Caco-2 (cell line): ENCODE results near the gene NEK10. TPM values are rescaled to one million over a fixed set of nuclear protein-coding genes. Genes with fewer than 3 reads are reported as not detected.

Source experiments
- BruUV-seq: library from RNA; stranded (reverse); fragments of 400-500 nt; replicated peaks from 2 replicates; lab custom pipeline; 2021; lab: Mats Ljungman, UMichigan
- CTCF ChIA-PET: fragments of 300-600 bp; sonication (Branson Sonifier 250); formaldehyde crosslinking; loops from one replicate; lab custom pipeline; 2022; ENCODE audit warnings: antibody characterized with exemption; lab: Charles Lee
- POLR2A ChIA-PET: fragments of 300-600 bp; sonication (Branson Sonifier 250); formaldehyde crosslinking; loops from one replicate; lab custom pipeline; 2022; ENCODE audit warnings: antibody characterized with exemption; lab: Charles Lee
- DNase-seq, 2 experiments: peaks; one replicate each; pipeline versions ENCODE4 v3.0.0 to v3.0.0-alpha.2; 2020 to 2022
- H3K27me3 ChIP-seq: replicated peaks from 2 replicates; pipeline ENCODE4 v1.6.0; 2011; ENCODE audit warnings: low read length; ENCODE audit not compliant: control insufficient read depth, insufficient read depth
- H3K36me3 ChIP-seq: 2 replicates; pipeline ENCODE4 v1.5.1; 2011; ENCODE audit warnings: low read length; ENCODE audit not compliant: control insufficient read depth, insufficient read depth
- H3K4me1 ChIP-seq: fragments of 250-450 bp; sonication (Bioruptor Pico); 2 replicates; pipeline ENCODE4 v1.5.1; 2020; ENCODE audit warnings: mild to moderate bottlenecking
- H3K4me3 ChIP-seq: 2 replicates; pipeline ENCODE4 v1.5.1; 2011; ENCODE audit warnings: low read depth, mild to moderate bottlenecking, control low read depth, low read length
- H3K9me3 ChIP-seq: fragments of 250-450 bp; sonication (Bioruptor Pico); 2 replicates; pipeline ENCODE4 v1.5.1; 2020; ENCODE audit warnings: mild to moderate bottlenecking, moderate library complexity
- H3K27ac Mint-ChIP-seq: one replicate; pipeline ENCODE4 v1.8.0; 2022; ENCODE audit warnings: mixed read lengths; ENCODE audit not compliant: unreplicated experiment
- H3K27me3 Mint-ChIP-seq: one replicate; pipeline ENCODE4 v1.8.0; 2022; ENCODE audit warnings: mixed read lengths; ENCODE audit not compliant: insufficient read depth, unreplicated experiment
- H3K36me3 Mint-ChIP-seq: one replicate; pipeline ENCODE4 v1.8.0; 2022; ENCODE audit warnings: mild to moderate bottlenecking, mixed read lengths; ENCODE audit not compliant: insufficient read depth, unreplicated experiment
- H3K4me1 Mint-ChIP-seq: one replicate; pipeline ENCODE4 v1.8.0; 2022; ENCODE audit warnings: low read depth, mixed read lengths; ENCODE audit not compliant: unreplicated experiment
- H3K4me3 Mint-ChIP-seq: one replicate; pipeline ENCODE4 v1.8.0; 2022; ENCODE audit warnings: mild to moderate bottlenecking, moderate library complexity, mixed read lengths; ENCODE audit not compliant: unreplicated experiment
- H3K9me3 Mint-ChIP-seq: one replicate; pipeline ENCODE4 v1.8.0; 2022; ENCODE audit warnings: mixed read lengths; ENCODE audit not compliant: unreplicated experiment
- CTCF ChIP-seq, 2 experiments: fragments of 200-600 bp in 1 of 2; IDR thresholded peaks; 1 replicate in 1 of 2; 2 replicates in 1 of 2; pipeline versions ENCODE4 v1.5.1 to v1.8.0; 2011 to 2022; ENCODE audit warnings: antibody characterized with exemption in 1 of 2, control low read depth in 1 of 2, inconsistent platforms in 1 of 2, low read depth in 1 of 2, low read length in 1 of 2, mild to moderate bottlenecking in 1 of 2, moderate library complexity in 1 of 2; ENCODE audit not compliant: insufficient read depth in 1 of 2, severe bottlenecking in 1 of 2, unreplicated experiment in 1 of 2
- intact Hi-C: fragments of 100-400 bp; cut with micrococcal nuclease; formaldehyde crosslinking; loops from one replicate; pipeline ENCODE4 v1.10.0; 2022; ENCODE audit not compliant: unreplicated experiment
- total RNA-seq: library from RNA; stranded (reverse); gene quantifications from 2 replicates; pipeline ENCODE4 v1.2.3, GENCODE V29; 2022

NEK10 gene
- total RNA-seq, 1 experiment from 2014 or later = 0.39 TPM

GRCh38 chr3:27319847-27320526, 49.2 kb downstream of the NEK10 start:
- H3K27ac Mint-ChIP-seq = no peak overlapping the region
- Histone ChIP-seq H3K4me1 (peaks cover 3% of the 10 kb centered on the region; the same call in 1 of the 2 replicates), H3K27me3 (no peaks in the 10 kb centered on the region), H3K9me3 (no peaks in the 10 kb centered on the region), H3K4me3 (no peak overlapping the region), H3K36me3 (no peaks in the 10 kb centered on the region)
- H3K9me3 Mint-ChIP-seq = no peaks in the 10 kb centered on the region
- POLR2A ChIA-PET = no interaction called here
- no TSS peak for BruUV-seq
- no peaks in the 10 kb centered on the region for H3K27me3 Mint-ChIP-seq
- no peak overlapping the region for H3K4me3 Mint-ChIP-seq
- DNase-seq = no peak
- no peaks in the 10 kb centered on the region for H3K36me3 Mint-ChIP-seq
- TF ChIP-seq CTCF (IDR thresholded peaks at IDR 0.05; ENCODE audit: insufficient read depth in 1 of 2, low read depth in 1 of 2, low read length in 1 of 2, severe bottlenecking in 1 of 2, unreplicated experiment in 1 of 2) = no peak
- peaks cover 8% of the 10 kb centered on the region for H3K4me1 Mint-ChIP-seq
- intact Hi-C loops = loop anchor here (5.0 kb wide), 1 partner anchor 162 kb away; the partner anchor contains the start of gene SLC4A7
- CTCF ChIA-PET = no interaction called here

- no TSS peak for BruUV-seq
- POLR2A ChIA-PET = no interaction called here
Observed at GRCh38 chr3:27319304-27319703, 49.9 kb downstream of the NEK10 start.

GRCh38 chr3:27317096-27317495, 52.1 kb downstream of the NEK10 start:
- no peaks in the 10 kb centered on the region for H3K9me3 Mint-ChIP-seq
- no peak for TF ChIP-seq CTCF (IDR thresholded peaks at IDR 0.05; ENCODE audit: insufficient read depth in 1 of 2, low read depth in 1 of 2, low read length in 1 of 2, severe bottlenecking in 1 of 2, unreplicated experiment in 1 of 2)
- intact Hi-C loops = loop anchor here (1.0 to 5.0 kb wide), 4 partner anchors 52 to 364 kb away; partner anchors contain the start of genes NEK10 and SLC4A7
- POLR2A ChIA-PET = no interaction called here
- Histone ChIP-seq H3K9me3 (no peaks in the 10 kb centered on the region), H3K4me1 (peaks cover 3% of the 10 kb centered on the region; the same call in 1 of the 2 replicates), H3K4me3 (no peak overlapping the region), H3K36me3 (no peaks in the 10 kb centered on the region), H3K27me3 (no peaks in the 10 kb centered on the region)
- no peaks in the 10 kb centered on the region for H3K36me3 Mint-ChIP-seq
- DNase-seq = peak; percentile 69 to 72
- CTCF ChIA-PET = interaction anchor here (0.6 kb wide), 1 partner anchor 395 kb away, joined by 7 read pairs; no protein-coding TSS in a partner anchor
- peaks cover 8% of the 10 kb centered on the region for H3K4me1 Mint-ChIP-seq
- no peak overlapping the region for H3K27ac Mint-ChIP-seq
- no peak overlapping the region for H3K4me3 Mint-ChIP-seq
- BruUV-seq = no TSS peak
- no peaks in the 10 kb centered on the region for H3K27me3 Mint-ChIP-seq

More at GRCh38 chr3:27319304-27319703, 49.9 kb downstream of the NEK10 start:
- H3K36me3 ChIP-seq = no peaks in the 10 kb centered on the region
- DNase-seq = no peak
- Mint-ChIP-seq H3K4me3 (no peak overlapping the region), H3K4me1 (peaks cover 8% of the 10 kb centered on the region), H3K36me3 (no peaks in the 10 kb centered on the region), H3K27me3 (no peaks in the 10 kb centered on the region), H3K27ac (no peak overlapping the region), H3K9me3 (no peaks in the 10 kb centered on the region)
- CTCF ChIA-PET = no interaction called here
- H3K4me3 ChIP-seq = no peak overlapping the region
- intact Hi-C loops = loop anchor here (5.0 kb wide), 1 partner anchor 163 kb away; the partner anchor contains the start of gene SLC4A7
- H3K27me3 ChIP-seq = no peaks in the 10 kb centered on the region
- H3K4me1 ChIP-seq = peaks cover 3% of the 10 kb centered on the region; the same call in 1 of the 2 replicates
- no peaks in the 10 kb centered on the region for H3K9me3 ChIP-seq
- no peak for TF ChIP-seq CTCF (IDR thresholded peaks at IDR 0.05; ENCODE audit: insufficient read depth in 1 of 2, low read depth in 1 of 2, low read length in 1 of 2, severe bottlenecking in 1 of 2, unreplicated experiment in 1 of 2)
